ENCODE measurements around the gene ATXN1. TPM values are rescaled to one million over a fixed set of nuclear protein-coding genes. Genes with fewer than 3 reads are reported as not detected.
A peak's percentile ranks its signal among the peaks of the same experiment; 100 is the strongest.

Gene ATXN1
- total and polyA plus RNA-seq, 2 experiments from 2014 or later = 4.8 to 9.1 TPM

- TF ChIP-seq ZNF462 (CRISPR knock-in tag; IDR thresholded peaks at IDR 0.05) (no peak), CREB1 (CRISPR knock-in tag; IDR thresholded peaks at IDR 0.05; ENCODE audit: low read depth) (no peak)
Observed at GRCh38 chr6:16762550-16763477, 1.6 kb upstream of the ATXN1 start (continued).

- H3K27ac Mint-ChIP-seq = no peak overlapping the region
- no peak for TF ChIP-seq POLR2AphosphoS5 (IDR thresholded peaks at IDR 0.05; ENCODE audit: low read depth)
- no peak for TF ChIP-seq CREB1 (CRISPR knock-in tag; IDR thresholded peaks at IDR 0.05; ENCODE audit: low read depth)
- TF ChIP-seq STAT1 (IDR thresholded peaks at IDR 0.05; ENCODE audit: unreplicated experiment) = no peak
- no peak for TF ChIP-seq REST (IDR thresholded peaks at IDR 0.05; ENCODE audit: unreplicated experiment)
Observed at GRCh38 chr6:16762268-16762549, 949 bp upstream of the ATXN1 start.

More at GRCh38 chr6:16762268-16762549, 949 bp upstream of the ATXN1 start:
- Mint-ChIP-seq H3K4me3 (peak overlapping the region; percentile 89), H3K27me3 (ENCODE audit: insufficient read depth, low read depth, poor library complexity) (peaks cover 24% of the 10 kb centered on the region), H3K36me3 (ENCODE audit: low read depth) (no peaks in the 10 kb centered on the region), H3K9me3 (no peaks in the 10 kb centered on the region), H3K4me1 (peaks cover 28% of the 10 kb centered on the region)
- no peak overlapping the region for H3K27ac ChIP-seq (ENCODE audit: low read depth)
- peaks cover 10% of the 10 kb centered on the region for H3K4me1 ChIP-seq (ENCODE audit: insufficient read depth)
- no peaks in the 10 kb centered on the region for H4K20me1 ChIP-seq (replicated peaks; ENCODE audit: insufficient read depth)
- peaks cover 16% of the 10 kb centered on the region for H3K27me3 ChIP-seq (ENCODE audit: insufficient read depth)
- H3K4me3 ChIP-seq = peak overlapping the region; percentile 68
- H3F3A ChIP-seq (replicated peaks; ENCODE audit: low read depth) = no peaks in the 10 kb centered on the region
- peak overlapping the region; percentile 85 for H2AFZ ChIP-seq
- ATAC-seq = peak; percentile 7
- no peaks in the 10 kb centered on the region for H3K79me2 ChIP-seq (replicated peaks; ENCODE audit: insufficient read depth)
- DNase-seq (ENCODE audit: low spot score) = peak; percentile 59
- peak overlapping the region; percentile 83 for H3K4me2 ChIP-seq
- no peaks in the 10 kb centered on the region for H3K36me3 ChIP-seq (ENCODE audit: insufficient read depth)
- H3K9me2 ChIP-seq (ENCODE audit: insufficient read depth) = no peaks in the 10 kb centered on the region

All from GM23338 (cell line).